Head of caudate nucleus (tissue), 42 donors: ENCODE measurements around the gene MAGED4B.
"Not testable (repeated sequence)": the region's sequence is repeated elsewhere in the genome, so short reads cannot be mapped to it uniquely, and the experiment has no call there.

ENCODE experiments used
- DNase-seq, 42 donors: peaks; one replicate each; pipeline versions ENCODE4 v3.0.0 to v3.0.0-alpha.2; 2020 to 2021; ENCODE audit warnings: mixed read lengths in 7 of 42
- intact Hi-C: fragments of 100-400 bp; cut with DNase I; formaldehyde crosslinking; loops from one replicate; pipeline ENCODE4 v1.15.0; 2022

Gene MAGED4B, protein sequence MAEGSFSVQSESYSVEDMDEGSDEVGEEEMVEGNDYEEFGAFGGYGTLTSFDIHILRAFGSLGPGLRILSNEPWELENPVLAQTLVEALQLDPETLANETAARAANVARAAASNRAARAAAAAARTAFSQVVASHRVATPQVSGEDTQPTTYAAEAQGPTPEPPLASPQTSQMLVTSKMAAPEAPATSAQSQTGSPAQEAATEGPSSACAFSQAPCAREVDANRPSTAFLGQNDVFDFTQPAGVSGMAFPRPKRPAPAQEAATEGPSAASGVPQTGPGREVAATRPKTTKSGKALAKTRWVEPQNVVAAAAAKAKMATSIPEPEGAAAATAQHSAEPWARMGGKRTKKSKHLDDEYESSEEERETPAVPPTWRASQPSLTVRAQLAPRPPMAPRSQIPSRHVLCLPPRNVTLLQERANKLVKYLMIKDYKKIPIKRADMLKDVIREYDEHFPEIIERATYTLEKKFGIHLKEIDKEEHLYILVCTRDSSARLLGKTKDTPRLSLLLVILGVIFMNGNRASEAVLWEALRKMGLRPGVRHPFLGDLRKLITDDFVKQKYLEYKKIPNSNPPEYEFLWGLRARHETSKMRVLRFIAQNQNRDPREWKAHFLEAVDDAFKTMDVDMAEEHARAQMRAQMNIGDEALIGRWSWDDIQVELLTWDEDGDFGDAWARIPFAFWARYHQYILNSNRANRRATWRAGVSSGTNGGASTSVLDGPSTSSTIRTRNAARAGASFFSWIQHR

DNA sequence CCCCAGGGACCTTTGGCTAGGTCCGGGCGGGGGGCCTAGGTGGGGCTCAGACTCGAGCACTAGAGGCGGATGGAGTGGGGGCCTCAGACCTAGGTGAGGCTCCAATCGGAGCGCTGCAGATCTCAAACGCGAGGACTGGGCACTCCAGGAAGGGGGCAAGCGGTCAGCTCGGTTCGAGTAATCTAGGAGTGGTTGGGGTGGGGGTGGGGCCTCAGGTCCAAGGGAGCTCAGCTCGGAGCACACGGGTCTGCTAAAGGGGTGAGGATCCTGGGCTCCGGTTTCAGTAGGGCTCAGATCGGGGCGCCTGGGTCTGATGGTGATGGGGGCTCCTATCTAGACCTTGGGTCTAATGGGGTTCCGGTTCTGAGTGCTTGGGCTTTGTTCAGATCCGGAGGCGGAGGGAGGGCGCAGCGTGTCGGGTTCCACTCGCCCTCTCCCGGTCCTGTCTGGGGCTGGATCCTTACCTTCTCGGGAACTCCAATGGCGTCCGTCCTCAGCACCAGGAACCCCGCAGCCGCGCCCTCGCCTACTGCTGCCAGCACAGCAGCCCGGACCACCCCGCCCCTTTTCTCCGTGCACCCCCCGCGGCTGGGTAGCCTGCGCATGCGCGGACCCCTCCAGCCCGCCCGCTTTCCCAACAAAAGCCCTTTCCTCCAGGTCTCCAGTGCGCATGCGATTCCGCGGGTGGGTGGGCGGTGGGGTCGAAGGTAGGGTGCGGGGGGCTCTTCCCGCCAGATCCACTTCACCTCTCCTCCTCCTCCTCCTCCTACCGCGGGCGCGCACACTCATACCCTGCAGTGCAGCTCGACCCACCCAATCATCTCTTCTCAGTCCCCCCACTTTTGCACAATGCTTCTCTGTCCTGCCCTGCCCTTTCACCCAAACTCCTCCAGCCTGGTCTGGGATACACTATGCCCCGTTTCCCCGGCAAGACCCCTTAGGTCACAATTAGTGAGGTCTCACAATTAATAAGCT lies at the start of gene MAGED4B:
Gene MAGED4B, minus strand, starts transcription at position 518 of the 975 bp plus-strand sequence. CDS start 1,011 bp downstream, outside the sequence.
- intact Hi-C loops, DNase-seq: not testable (repeated sequence)

GRCh38 chrX:52118262-52118661 lies 49.3 kb upstream of the MAGED4B start:
- intact Hi-C loops, result no loop called here
- no peak for DNase-seq

DNA sequence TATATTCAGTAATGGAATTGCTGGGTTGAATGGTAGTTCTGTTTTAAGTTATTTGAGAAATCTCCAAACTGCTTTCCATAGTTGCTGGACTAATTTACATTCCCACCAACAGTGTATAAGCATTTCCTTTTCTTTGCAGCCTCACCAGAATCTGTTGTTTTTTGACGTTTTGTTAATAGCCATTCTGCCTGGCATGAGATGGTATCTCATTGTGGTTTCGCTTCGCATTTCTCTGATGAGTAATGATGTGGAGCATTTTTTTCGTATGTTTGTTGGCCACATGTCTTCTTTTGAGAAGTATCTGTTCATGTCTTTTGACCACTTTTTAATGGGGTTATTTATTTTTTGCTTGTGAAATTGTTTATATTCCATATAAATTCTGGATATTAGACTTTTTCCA lies 13.6 kb upstream of the MAGED4B start:
- no peak for DNase-seq
- intact Hi-C loops, result no loop called here

- intact Hi-C loops, result no loop called here
- DNase-seq, result no peak
These were observed 9.1 kb upstream of the MAGED4B start for GRCh38 chrX:52078131-52078530.

GRCh38 chrX:52042288-52042687 lies 26.7 kb downstream of the MAGED4B start:
- DNase-seq, intact Hi-C loops: not testable (repeated sequence)

DNA sequence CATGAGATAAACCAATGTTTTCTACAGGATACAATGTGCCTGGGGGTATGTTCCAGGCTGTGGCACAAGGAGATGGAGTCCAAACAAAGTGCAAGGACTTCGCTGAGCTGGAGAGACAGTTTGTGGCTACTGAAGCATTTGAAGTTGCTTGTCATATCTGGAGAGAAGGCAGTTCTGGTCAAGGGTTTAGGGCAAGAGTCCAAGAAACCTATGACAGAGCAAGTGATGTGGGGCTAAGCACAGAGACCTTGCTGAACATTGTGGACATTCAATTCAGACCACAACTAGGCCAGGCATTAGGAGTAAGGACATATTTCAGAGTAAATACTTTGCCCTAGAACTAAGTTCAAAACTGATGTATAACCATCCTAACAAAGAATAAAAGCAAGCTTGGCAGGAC lies 34.8 kb downstream of the MAGED4B start:
- DNase-seq, result no peak
- intact Hi-C loops, result no loop called here

DNA sequence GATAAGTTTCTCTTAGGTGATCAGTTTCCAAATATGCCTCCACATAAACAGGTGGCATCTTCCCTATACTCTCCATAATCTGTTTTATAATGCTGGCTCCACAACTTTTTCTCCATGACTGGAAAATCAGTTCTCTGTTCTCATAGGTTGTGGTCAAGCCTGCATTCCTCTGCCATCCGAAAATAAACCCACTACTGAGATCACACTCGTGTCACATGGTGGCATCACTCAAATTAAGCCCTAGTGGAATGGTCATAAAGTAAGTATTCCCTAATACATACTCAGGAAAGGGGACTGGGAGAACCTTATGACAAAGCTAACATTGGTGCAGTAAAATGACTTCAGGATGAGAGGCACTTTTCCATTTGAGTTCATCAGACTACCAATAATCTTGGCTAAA lies 37.6 kb downstream of the MAGED4B start:
- intact Hi-C loops, result no loop called here
- no peak for DNase-seq

DNA sequence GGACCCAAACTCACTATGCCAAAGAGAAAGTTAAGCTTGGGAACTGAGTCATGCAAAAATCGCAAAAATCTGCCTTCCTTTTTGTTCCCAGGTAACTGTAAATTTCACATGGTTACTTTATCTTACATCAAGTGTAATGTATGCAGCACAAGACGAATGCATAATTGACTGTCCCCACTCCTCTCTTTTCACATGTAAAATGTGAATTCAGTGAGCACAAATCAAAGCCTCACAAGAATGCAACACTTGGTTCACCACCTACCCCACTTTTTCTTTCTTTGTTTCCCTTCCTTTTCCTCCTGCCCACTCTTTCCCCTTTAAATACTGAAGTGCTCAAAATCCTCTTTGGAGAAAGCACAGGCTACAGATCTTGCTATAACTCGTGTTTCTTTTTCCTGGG lies 53.2 kb downstream of the MAGED4B start:
- intact Hi-C loops, result no loop called here

More for the DNA sequence above, 53.2 kb downstream of the MAGED4B start:
- DNase-seq, result no peak
